Fibroblast of villous mesenchyme (primary cell): ENCODE measurements around the gene KIAA1549. TPM values are rescaled to one million over a fixed set of nuclear protein-coding genes. Genes with fewer than 3 reads are reported as not detected.

Experiments used
- DNase-seq: peaks from one replicate; pipeline ENCODE4 v3.0.0-alpha.2; 2010; ENCODE audit warnings: low read depth
- H3K4me3 ChIP-seq: 2 replicates; pipeline ENCODE4 v1.5.1; 2011; ENCODE audit warnings: low read depth, mild to moderate bottlenecking, low read length
- CTCF ChIP-seq: IDR thresholded peaks from 2 replicates; pipeline ENCODE4 v1.5.1; 2012; ENCODE audit warnings: low read depth, mild to moderate bottlenecking, low read length; ENCODE audit not compliant: insufficient read depth
- total RNA-seq: library from RNA; depleted of rRNA; stranded (reverse); fragments of >200 nt; gene quantifications from 2 replicates; pipeline ENCODE4 v1.2.3, GENCODE V29; 2012

Gene KIAA1549
- total RNA-seq, 1 donor: 2.6 TPM

- no peak overlapping the region for H3K4me3 ChIP-seq
- no peak for DNase-seq
- TF ChIP-seq CTCF: no peak
Observed at GRCh38 chr7:138837627-138838026, 143.6 kb downstream of the KIAA1549 start.

GRCh38 chr7:138835087-138835486, 146.1 kb downstream of the KIAA1549 start:
- TF ChIP-seq CTCF: no peak
- no peak for DNase-seq
- no peak overlapping the region for H3K4me3 ChIP-seq

DNA sequence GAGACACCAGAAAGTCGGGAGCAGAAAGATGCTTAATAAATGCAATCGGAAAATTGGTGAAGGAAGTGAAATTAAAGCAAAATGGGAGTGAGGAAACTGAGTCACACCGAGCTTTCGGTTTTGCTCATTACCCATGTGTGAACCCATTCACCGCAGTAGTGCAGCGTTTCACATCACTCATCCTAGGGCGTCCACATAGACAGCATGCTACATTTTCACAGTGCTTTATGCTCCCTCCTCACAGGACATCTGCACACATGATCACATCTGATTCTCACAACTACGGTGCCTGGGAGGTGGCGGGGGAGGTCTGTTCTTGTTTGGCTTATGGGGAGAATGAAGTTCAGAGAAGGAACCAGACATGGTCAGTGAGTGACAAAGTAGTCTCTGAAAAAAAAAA, 146.6 kb downstream of the KIAA1549 start:
- no peak for TF ChIP-seq CTCF
- no peak overlapping the region for H3K4me3 ChIP-seq
- no peak for DNase-seq

DNA sequence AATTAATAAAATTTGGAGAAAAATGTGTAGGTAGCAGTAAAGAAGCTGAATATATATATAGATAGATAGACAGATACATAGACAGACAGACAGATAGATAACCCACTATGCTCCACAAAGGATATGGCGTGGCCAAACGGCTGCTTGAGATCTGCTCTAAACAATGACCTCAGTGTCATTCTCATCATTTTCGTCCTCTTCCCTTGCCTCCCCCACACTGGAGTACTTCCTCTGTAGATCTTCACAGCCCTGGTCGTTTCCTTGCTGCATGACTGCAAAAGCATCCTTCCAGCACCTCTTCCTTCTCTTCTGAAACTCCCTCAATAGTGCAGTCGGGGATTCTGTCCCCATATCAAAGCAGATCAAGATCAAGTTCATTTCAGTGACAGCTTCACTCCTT, 147.6 kb downstream of the KIAA1549 start:
- no peak overlapping the region for H3K4me3 ChIP-seq
- no peak for DNase-seq
- TF ChIP-seq CTCF: no peak

GRCh38 chr7:138832966-138833365, 148.2 kb downstream of the KIAA1549 start:
- H3K4me3 ChIP-seq: no peak overlapping the region
- DNase-seq: no peak
- TF ChIP-seq CTCF: no peak

GRCh38 chr7:138829335-138829734, 151.9 kb downstream of the KIAA1549 start:
- no peak for DNase-seq
- TF ChIP-seq CTCF: no peak
- no peak overlapping the region for H3K4me3 ChIP-seq

DNA sequence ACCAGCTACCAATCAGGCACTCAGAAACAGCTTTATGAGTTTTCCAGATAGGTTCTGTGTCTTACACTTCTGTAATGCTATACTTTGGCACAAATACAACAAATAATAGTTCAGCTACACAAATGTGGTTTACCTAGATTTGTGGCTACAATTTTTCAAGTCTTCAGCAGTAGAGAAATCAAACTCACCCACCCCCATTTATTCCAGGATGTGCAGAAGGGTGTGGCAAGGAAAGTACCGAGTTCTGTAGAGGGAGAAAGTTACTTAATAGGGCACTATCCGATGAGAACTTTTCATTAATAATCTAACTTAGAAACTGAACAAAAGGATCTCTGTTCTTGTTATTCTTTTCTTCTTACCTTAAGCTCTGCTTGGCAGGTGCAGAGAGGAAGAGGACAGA, 152.9 kb downstream of the KIAA1549 start:
- DNase-seq: no peak
- H3K4me3 ChIP-seq: no peak overlapping the region
- TF ChIP-seq CTCF: no peak
